ENCODE measurements around the gene MACROD2. TPM values are rescaled to one million over a fixed set of nuclear protein-coding genes. Genes with fewer than 3 reads are reported as not detected.

The MACROD2 gene
- total and polyA plus RNA-seq, 4 donors, result 13.0 to 67.1 (median 20.7) TPM

DNA sequence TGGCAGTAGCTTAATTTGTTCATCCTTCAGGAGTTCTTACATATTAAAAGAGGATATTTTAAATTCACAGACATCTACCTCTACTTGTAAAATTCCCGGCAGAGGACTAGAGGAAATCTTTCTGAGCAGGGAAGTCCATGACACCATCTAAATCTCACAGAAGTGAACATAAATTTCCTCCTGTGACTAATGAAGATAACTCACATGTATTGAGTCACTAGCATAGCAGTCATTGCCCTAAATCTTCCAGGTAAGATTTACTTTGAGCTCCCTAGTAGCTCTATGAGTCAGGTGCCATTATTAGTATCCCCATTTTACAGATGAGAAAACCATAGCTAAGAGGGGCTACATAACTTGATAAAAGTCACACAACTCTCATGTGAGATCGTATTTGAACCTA is 1400.7 kb downstream of the MACROD2 start:
- no peaks in the 10 kb centered on the region for H3K4me1 ChIP-seq (ENCODE audit: control insufficient read depth in 5 of 5, insufficient read depth in 5 of 5, low read length in 5 of 5)
- TF ChIP-seq, protein P1, sequence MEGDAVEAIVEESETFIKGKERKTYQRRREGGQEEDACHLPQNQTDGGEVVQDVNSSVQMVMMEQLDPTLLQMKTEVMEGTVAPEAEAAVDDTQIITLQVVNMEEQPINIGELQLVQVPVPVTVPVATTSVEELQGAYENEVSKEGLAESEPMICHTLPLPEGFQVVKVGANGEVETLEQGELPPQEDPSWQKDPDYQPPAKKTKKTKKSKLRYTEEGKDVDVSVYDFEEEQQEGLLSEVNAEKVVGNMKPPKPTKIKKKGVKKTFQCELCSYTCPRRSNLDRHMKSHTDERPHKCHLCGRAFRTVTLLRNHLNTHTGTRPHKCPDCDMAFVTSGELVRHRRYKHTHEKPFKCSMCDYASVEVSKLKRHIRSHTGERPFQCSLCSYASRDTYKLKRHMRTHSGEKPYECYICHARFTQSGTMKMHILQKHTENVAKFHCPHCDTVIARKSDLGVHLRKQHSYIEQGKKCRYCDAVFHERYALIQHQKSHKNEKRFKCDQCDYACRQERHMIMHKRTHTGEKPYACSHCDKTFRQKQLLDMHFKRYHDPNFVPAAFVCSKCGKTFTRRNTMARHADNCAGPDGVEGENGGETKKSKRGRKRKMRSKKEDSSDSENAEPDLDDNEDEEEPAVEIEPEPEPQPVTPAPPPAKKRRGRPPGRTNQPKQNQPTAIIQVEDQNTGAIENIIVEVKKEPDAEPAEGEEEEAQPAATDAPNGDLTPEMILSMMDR (IDR thresholded peaks at IDR 0.05; ENCODE audit: control extremely low read depth, extremely low read depth), result no peak

DNA sequence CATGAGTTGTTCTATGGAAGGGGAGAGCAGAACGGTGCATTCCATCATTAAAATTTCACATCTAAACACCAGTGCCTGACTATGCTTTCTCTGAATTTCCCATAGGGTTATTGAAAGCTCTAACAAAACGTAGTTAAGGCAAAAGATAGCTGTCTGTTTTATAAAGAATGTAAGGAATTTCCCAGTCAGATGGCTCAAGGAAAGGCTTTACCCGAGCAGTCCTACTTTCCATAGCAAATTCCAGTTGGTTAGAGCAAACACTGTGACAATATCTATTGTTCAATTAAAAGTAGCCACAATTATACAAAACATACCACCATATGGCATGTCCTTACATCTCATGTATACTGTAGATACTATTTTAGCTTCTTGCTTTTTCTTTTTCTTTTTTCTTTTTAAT is 1401.6 kb downstream of the MACROD2 start:
- Histone ChIP-seq H3K9ac (ENCODE audit: insufficient read depth in 1 of 2, low read length in 2 of 2) (no peak overlapping the region), H3K4me1 (ENCODE audit: control insufficient read depth in 5 of 5, insufficient read depth in 5 of 5, low read length in 5 of 5) (no peaks in the 10 kb centered on the region), H3K9me3 (ENCODE audit: control insufficient read depth in 4 of 4, insufficient read depth in 3 of 4, low read length in 3 of 4) (no peaks in the 10 kb centered on the region), H3K27me3 (ENCODE audit: control insufficient read depth in 3 of 3, insufficient read depth in 3 of 3, low read length in 2 of 3) (no peaks in the 10 kb centered on the region), H3K36me3 (ENCODE audit: control insufficient read depth in 4 of 4, insufficient read depth in 4 of 4, low read length in 4 of 4) (no peaks in the 10 kb centered on the region), H3K27ac (ENCODE audit: low read depth in 1 of 2, low read length in 1 of 2) (no peak overlapping the region), H3K4me3 (no peak overlapping the region)
- DNase-seq (no peak), ATAC-seq (ENCODE audit: insufficient read depth, low FRiP score) (no peak)
- 67% methylated on average over 3 of the region's 3 CpGs for WGBS, 2 donors
- TF ChIP-seq, protein P1 (IDR thresholded peaks at IDR 0.05; ENCODE audit: control extremely low read depth, extremely low read depth), result no peak

More for the DNA sequence above, 1400.7 kb downstream of the MACROD2 start:
- Histone ChIP-seq H3K9me3 (ENCODE audit: control insufficient read depth in 4 of 4, insufficient read depth in 3 of 4, low read length in 3 of 4) (no peaks in the 10 kb centered on the region), H3K4me3 (no peak overlapping the region), H3K27me3 (ENCODE audit: control insufficient read depth in 3 of 3, insufficient read depth in 3 of 3, low read length in 2 of 3) (no peaks in the 10 kb centered on the region), H3K27ac (ENCODE audit: low read depth in 1 of 2, low read length in 1 of 2) (no peak overlapping the region), H3K36me3 (ENCODE audit: control insufficient read depth in 4 of 4, insufficient read depth in 4 of 4, low read length in 4 of 4) (no peaks in the 10 kb centered on the region), H3K9ac (ENCODE audit: insufficient read depth in 1 of 2, low read length in 2 of 2) (no peak overlapping the region)
- DNase-seq, result no peak
- ATAC-seq (ENCODE audit: insufficient read depth, low FRiP score), result no peak
- WGBS, 2 donors, result 92% methylated on average over 2 of the region's 2 CpGs

DNA sequence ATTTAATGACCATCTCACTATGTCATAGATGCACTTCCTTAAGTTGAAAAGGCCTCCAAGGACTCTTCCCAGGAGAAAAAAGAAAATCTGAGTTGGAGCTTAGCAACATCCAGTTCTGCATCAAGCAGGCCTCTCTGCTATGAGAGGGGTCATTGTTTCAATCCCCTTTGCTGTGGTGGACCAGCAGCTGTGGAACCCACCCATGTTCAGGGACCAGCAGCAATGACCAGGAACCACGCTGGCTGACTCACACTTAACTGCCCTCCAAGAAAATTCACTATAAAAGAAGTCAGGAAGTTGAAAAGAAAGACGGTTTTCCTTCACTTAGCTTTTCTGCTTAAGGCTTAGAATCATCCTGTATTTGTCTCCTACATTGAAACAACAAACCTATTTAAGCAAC is 1404.5 kb downstream of the MACROD2 start:
- no peak overlapping the region for H3K9ac ChIP-seq (ENCODE audit: insufficient read depth in 1 of 2, low read length in 2 of 2)
- no peak overlapping the region for H3K27ac ChIP-seq (ENCODE audit: low read depth in 1 of 2, low read length in 1 of 2)
- DNase-seq (no peak), ATAC-seq (ENCODE audit: insufficient read depth, low FRiP score) (no peak)
- no peak overlapping the region for H3K4me3 ChIP-seq
- no peaks in the 10 kb centered on the region for H3K4me1 ChIP-seq (ENCODE audit: control insufficient read depth in 5 of 5, insufficient read depth in 5 of 5, low read length in 5 of 5)
- H3K9me3 ChIP-seq (ENCODE audit: control insufficient read depth in 4 of 4, insufficient read depth in 3 of 4, low read length in 3 of 4), result no peaks in the 10 kb centered on the region
- TF ChIP-seq, protein P1 (IDR thresholded peaks at IDR 0.05; ENCODE audit: control extremely low read depth, extremely low read depth), result no peak
- WGBS, 2 donors, result 83 to 87% methylated on average over 2 of the region's 2 CpGs
- H3K27me3 ChIP-seq (ENCODE audit: control insufficient read depth in 3 of 3, insufficient read depth in 3 of 3, low read length in 2 of 3), result no peaks in the 10 kb centered on the region
- H3K36me3 ChIP-seq (ENCODE audit: control insufficient read depth in 4 of 4, insufficient read depth in 4 of 4, low read length in 4 of 4), result no peaks in the 10 kb centered on the region

DNA sequence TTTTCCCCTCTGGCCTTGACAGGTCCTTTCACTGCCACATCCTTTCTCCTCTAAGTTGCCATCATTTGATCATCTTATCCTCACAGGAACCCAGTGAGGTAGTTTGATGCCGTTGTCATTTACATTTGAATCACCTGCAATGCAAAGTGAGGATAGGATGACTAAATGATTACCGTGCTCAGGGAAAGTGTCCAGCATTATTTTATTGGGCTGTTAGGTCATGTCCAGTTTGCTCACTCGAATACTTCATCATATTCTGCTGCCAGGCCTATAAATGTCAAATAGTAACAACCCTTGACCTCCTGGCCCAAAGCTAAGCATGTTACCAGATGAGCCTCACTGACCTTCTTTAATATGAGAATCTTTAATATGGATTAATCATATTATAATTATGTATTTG is 1410.8 kb downstream of the MACROD2 start:
- no peak overlapping the region for H3K9ac ChIP-seq (ENCODE audit: insufficient read depth in 1 of 2, low read length in 2 of 2)
- WGBS, 2 donors, result 83 to 84% methylated on average over 3 of the region's 3 CpGs
- no peaks in the 10 kb centered on the region for H3K9me3 ChIP-seq (ENCODE audit: control insufficient read depth in 4 of 4, insufficient read depth in 3 of 4, low read length in 3 of 4)
- H3K4me1 ChIP-seq (ENCODE audit: control insufficient read depth in 5 of 5, insufficient read depth in 5 of 5, low read length in 5 of 5), result no peaks in the 10 kb centered on the region
- no peak overlapping the region for H3K27ac ChIP-seq (ENCODE audit: low read depth in 1 of 2, low read length in 1 of 2)
- ATAC-seq (ENCODE audit: insufficient read depth, low FRiP score), result no peak
- H3K4me3 ChIP-seq, result no peak overlapping the region
- DNase-seq, result no peak
- no peaks in the 10 kb centered on the region for H3K36me3 ChIP-seq (ENCODE audit: control insufficient read depth in 4 of 4, insufficient read depth in 4 of 4, low read length in 4 of 4)
- TF ChIP-seq, protein P1 (IDR thresholded peaks at IDR 0.05; ENCODE audit: control extremely low read depth, extremely low read depth), result no peak
- no peaks in the 10 kb centered on the region for H3K27me3 ChIP-seq (ENCODE audit: control insufficient read depth in 3 of 3, insufficient read depth in 3 of 3, low read length in 2 of 3)

All from lung (tissue), 12 donors.